GM10248 (cell line): ENCODE data around the gene ANG.
"Not testable (repeated sequence)": the region's sequence is repeated elsewhere in the genome, so short reads cannot be mapped to it uniquely, and the experiment has no call there.

Experiments used
- CTCF ChIA-PET: fragments of 300-600 bp; sonication (Branson Sonifier 250); formaldehyde crosslinking; extraction: SDS; loops from one replicate; lab custom pipeline; 2021; ENCODE audit warnings: antibody characterized with exemption; lab: Yijun Ruan, JAX
- POLR2A ChIA-PET: fragments of 350-650 bp; sonication (Branson Sonifier 250); formaldehyde crosslinking; extraction: SDS; loops from one replicate; lab custom pipeline; 2020; ENCODE audit warnings: antibody characterized with exemption; lab: Yijun Ruan, JAX
- DNase-seq: peaks from one replicate; pipeline ENCODE4 v3.0.0; 2012; ENCODE audit errors: extremely low spot score
- CTCF ChIP-seq: IDR thresholded peaks from 2 replicates; pipeline ENCODE4 v1.5.1; 2012; ENCODE audit warnings: mild to moderate bottlenecking, low read depth; ENCODE audit errors: extremely low read depth, missing control alignments, control extremely low read depth

Gene ANG

DNA sequence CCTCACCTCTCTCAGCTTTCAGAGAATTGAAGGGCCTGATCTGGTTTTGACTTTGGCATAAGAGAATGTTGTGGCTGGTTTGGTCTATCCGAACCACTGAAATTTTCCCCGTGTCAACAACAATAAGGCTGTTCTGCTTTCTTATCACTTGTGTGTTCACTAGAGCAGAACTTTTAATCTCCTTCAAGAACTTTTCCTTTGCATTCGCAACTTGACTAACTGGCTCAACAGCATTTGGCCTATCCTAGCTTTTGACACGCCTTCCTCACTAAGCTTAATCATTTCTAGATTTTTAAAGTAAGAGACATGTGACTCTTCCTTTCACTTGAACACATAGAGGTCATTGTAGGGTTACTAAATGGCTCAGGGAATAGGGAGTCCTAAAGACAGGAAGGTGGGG is 31.2 kb downstream of the ANG start:
- POLR2A ChIA-PET: no interaction called here
- CTCF ChIA-PET: interaction anchor here (1.0 kb wide), 1 partner anchor 13 kb away, joined by 3 read pairs; no protein-coding TSS in a partner anchor
- TF ChIP-seq CTCF: no peak
- no peak for DNase-seq

DNA sequence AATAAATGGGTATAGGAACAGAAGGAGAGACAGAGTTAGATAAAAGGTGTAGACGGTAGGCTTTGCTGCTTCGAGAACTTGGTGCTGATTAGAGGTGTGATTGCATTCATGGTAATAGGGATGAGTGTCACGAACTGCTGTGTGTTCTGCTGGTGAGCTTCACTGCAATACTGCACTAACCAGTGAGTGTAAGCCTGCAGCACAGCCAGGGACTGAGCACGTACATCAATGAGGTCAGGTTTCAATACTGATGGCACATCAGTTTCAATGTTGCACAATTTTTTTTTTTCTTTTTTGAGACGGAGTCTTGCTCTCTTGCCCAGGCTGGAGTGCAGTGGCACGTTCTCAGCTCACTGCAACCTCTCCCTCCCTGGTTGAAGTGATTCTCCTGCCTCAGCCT is 32.2 kb downstream of the ANG start:
- no peak for TF ChIP-seq CTCF
- ChIA-PET POLR2A (no interaction called here), CTCF (interaction anchor here (1.4 to 2.3 kb wide), 2 partner anchors 18 to 138 kb away, joined by 4 to 8 read pairs; no protein-coding TSS in a partner anchor)
- DNase-seq: no peak

DNA sequence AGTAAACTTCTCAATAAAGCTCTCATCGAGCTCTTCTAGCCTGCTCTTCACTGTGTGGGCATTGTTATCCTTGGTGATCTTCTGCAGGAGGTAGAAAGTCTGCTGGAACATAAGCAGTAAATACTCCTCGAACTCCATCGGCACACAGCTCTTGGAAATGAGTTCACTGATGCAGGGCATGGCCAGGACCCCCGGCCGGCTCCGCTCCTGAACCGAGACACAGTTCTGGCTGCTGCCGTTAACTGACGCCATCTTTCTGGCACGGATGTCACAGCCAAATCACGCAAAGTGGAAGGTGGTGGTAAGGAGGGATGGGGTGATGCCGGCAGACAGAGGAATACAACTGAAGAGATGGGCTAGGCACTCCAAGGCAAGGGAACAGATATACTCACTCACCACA is 33.5 kb downstream of the ANG start:
- TF ChIP-seq CTCF: no peak
- ChIA-PET POLR2A (no interaction called here), CTCF (interaction anchor here (1.4 to 2.3 kb wide), 4 partner anchors 13 to 136 kb away, joined by 3 to 8 read pairs (median 5); no protein-coding TSS in a partner anchor)
- DNase-seq: no peak

DNA sequence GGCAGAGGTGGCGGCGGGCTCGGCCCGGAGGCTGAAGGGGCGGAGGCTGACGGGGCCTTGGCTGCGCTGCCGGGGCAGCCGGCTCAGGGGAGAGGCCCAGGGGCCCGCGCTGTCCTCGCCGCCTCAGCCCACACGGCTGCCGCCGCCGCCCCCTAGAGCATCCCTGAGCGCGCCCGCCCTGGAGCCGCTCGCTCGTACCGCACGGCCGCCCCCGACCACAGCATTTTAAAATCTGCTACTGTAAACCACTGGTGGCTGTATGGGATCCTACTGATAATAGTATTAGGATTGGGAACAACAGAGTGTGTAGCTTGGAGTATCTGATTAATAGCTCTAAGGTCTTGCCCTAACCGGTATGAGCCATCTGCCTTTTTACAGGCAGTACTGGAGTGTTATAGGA is 34.9 kb downstream of the ANG start:
- no peak for TF ChIP-seq CTCF
- DNase-seq: no peak
- CTCF ChIA-PET: interaction anchor here (1.4 kb wide), 1 partner anchor 52 kb away, joined by 3 read pairs; no protein-coding TSS in a partner anchor
- POLR2A ChIA-PET: no interaction called here

DNA sequence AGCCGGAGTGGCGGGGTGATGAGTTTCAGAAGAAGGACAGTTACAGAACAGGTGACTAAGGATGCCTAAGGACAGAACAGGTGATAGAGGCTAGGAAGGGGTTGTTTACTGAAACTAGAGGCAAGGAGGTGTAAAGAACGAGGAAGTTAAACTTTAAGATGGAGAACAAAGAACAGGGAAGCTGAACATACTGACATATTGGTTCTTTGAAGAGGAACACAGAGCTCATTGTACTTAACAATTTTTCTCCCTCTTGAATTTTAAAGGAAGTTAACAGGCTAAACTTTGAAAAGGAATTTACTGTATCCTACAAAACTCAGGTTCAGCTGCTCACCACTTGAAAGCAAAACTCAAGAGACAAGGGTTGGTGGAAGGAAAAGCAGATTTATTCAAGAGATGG is 37.6 kb downstream of the ANG start:
- POLR2A ChIA-PET, DNase-seq: not testable (repeated sequence)
- CTCF ChIA-PET: interaction anchor here (1.3 kb wide), 1 partner anchor 131 kb away, joined by 3 read pairs; no protein-coding TSS in a partner anchor

- TF ChIP-seq CTCF: no peak
- POLR2A ChIA-PET: no interaction called here
- CTCF ChIA-PET: interaction anchor here (1.3 kb wide), 1 partner anchor 131 kb away, joined by 3 read pairs; no protein-coding TSS in a partner anchor
- no peak for DNase-seq
Observed at GRCh38 chr14:20726531-20726930, 38.0 kb downstream of the ANG start.

- ChIA-PET POLR2A (no interaction called here), CTCF (interaction anchor here (1.0 to 1.7 kb wide), 5 partner anchors 8 to 240 kb away, joined by 3 to 7 read pairs (median 3); partner anchors contain the start of gene EDDM3A)
- DNase-seq: no peak
- no peak for TF ChIP-seq CTCF
Observed at GRCh38 chr14:20730891-20731290, 42.3 kb downstream of the ANG start.
